Panc1 (cell line): ENCODE results near the gene KDM2B. TPM values are rescaled to one million over a fixed set of nuclear protein-coding genes. Genes with fewer than 3 reads are reported as not detected.

Source experiments
- ATAC-seq: fragments of 200-7000 bp; cut with Tn5 transposase; 2 replicates; pipeline ENCODE4 v1.9.1; 2020; ENCODE audit warnings: mild to moderate bottlenecking, moderate library complexity
- BruUV-seq: library from RNA; stranded (reverse); fragments of 400-500 nt; replicated peaks from 2 replicates; lab custom pipeline; 2021; lab: Mats Ljungman, UMichigan
- CTCF ChIA-PET: fragments of 300-600 bp; sonication (Branson Sonifier 250); formaldehyde crosslinking; loops from one replicate; lab custom pipeline; 2022; ENCODE audit warnings: antibody characterized with exemption; lab: Charles Lee
- POLR2A ChIA-PET: fragments of 300-600 bp; sonication (Branson Sonifier 250); formaldehyde crosslinking; loops from one replicate; lab custom pipeline; 2022; ENCODE audit warnings: antibody characterized with exemption; lab: Charles Lee
- DNase-seq: peaks from one replicate; pipeline ENCODE4 v3.0.0-alpha.2; 2010; ENCODE audit warnings: low read depth, low spot score
- H3K27ac ChIP-seq: 2 replicates; pipeline ENCODE4 v1.5.1; 2011; ENCODE audit warnings: mild to moderate bottlenecking, low read length, inconsistent platforms
- H3K27me3 ChIP-seq: fragments of 200-500 bp; sonication (Bioruptor generic); 2 replicates; pipeline ENCODE4 v1.6.0; 2014; ENCODE audit warnings: low read length, inconsistent platforms; ENCODE audit not compliant: control insufficient read depth, insufficient read depth
- H3K36me3 ChIP-seq: fragments of 200-500 bp; sonication (Bioruptor generic); 2 replicates; pipeline ENCODE4 v1.5.1; 2014; ENCODE audit warnings: inconsistent platforms, mild to moderate bottlenecking, low read length, moderate library complexity; ENCODE audit not compliant: control insufficient read depth, insufficient read depth
- H3K4me1 ChIP-seq: 2 replicates; pipeline ENCODE4 v1.5.1; 2011; ENCODE audit warnings: inconsistent platforms, mild to moderate bottlenecking, low read length, moderate library complexity; ENCODE audit not compliant: control insufficient read depth, insufficient read depth
- H3K4me3 ChIP-seq, 2 experiments: 2 replicates each; pipeline ENCODE4 v1.5.1; 2011 to 2012; ENCODE audit warnings: low read depth in 2 of 2, low read length in 2 of 2, mild to moderate bottlenecking in 2 of 2, inconsistent platforms in 1 of 2, moderate library complexity in 1 of 2
- H3K9me3 ChIP-seq: fragments of 200-500 bp; sonication (Bioruptor generic); 2 replicates; pipeline ENCODE4 v1.5.1; 2014; ENCODE audit warnings: low read depth, mild to moderate bottlenecking, inconsistent platforms, low read length, moderate library complexity; ENCODE audit not compliant: control insufficient read depth, insufficient read depth
- POLR2AphosphoS5 ChIP-seq: IDR thresholded peaks from 2 replicates; pipeline ENCODE4 v1.6.1; 2012; ENCODE audit warnings: mild to moderate bottlenecking, low read depth, low read length, moderate library complexity
- SIN3A ChIP-seq: IDR thresholded peaks from 2 replicates; pipeline ENCODE4 v1.6.1; 2012; ENCODE audit warnings: low read depth, mild to moderate bottlenecking, low read length, moderate library complexity, borderline replicate concordance; ENCODE audit not compliant: insufficient read depth
- TCF7L2 ChIP-seq: IDR thresholded peaks from 2 replicates; pipeline ENCODE4 v1.6.1; 2011; ENCODE audit warnings: mild to moderate bottlenecking, low read depth, low read length, inconsistent platforms
- in situ Hi-C: cut with HindIII; loops from 2 replicates; pipeline ENCODE4 v1.10.0; 2016; ENCODE audit warnings: low sequenced_read_pairs, low pct_unique_long_range_greater_than_20kb
- intact Hi-C: fragments of 100-400 bp; cut with micrococcal nuclease; formaldehyde crosslinking; loops from one replicate; pipeline ENCODE4 v1.10.0; 2022; ENCODE audit not compliant: unreplicated experiment
- total RNA-seq: library from RNA; stranded (reverse); gene quantifications from one replicate; pipeline ENCODE4 v1.2.1, GENCODE V29; 2021; ENCODE audit not compliant: unreplicated experiment
- TF ChIP-seq, protein P1 (sequence below): fragments of 450-650 bp; IDR thresholded peaks from 2 replicates; pipeline ENCODE4 v1.5.1; 2017; ENCODE audit warnings: mild to moderate bottlenecking
- TF ChIP-seq, protein P2 (sequence below), 2 experiments: IDR thresholded peaks; 2 replicates each; pipeline ENCODE4 v1.6.1; 2011 to 2012; ENCODE audit warnings: low read depth in 2 of 2, control low read depth in 1 of 2, low read length in 1 of 2, mild to moderate bottlenecking in 1 of 2, moderate library complexity in 1 of 2; ENCODE audit not compliant: insufficient read depth in 1 of 2

Gene KDM2B
- total RNA-seq, 1 experiment from 2014 or later = 27.5 TPM

DNA sequence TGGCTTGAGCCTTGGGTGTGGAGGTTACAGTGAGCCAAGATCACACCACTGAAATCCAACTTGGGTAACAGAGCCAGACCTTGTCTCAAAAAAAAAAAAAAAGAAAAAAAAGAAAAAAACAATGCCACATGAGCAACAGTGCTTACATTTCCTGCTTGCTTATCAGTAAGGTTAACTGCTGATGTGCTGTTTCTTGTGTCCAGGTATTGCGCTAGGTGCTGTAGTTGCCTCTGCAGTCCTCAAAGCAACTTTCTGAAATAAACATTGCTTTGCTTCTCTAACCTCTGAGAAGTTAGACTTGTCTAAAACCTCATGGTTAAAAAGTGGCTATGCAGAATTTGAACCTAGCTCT is 156.2 kb downstream of the KDM2B start:
- Histone ChIP-seq H3K36me3 (peaks cover 15% of the 10 kb centered on the region), H3K9me3 (no peaks in the 10 kb centered on the region), H3K4me3 (no peak overlapping the region), H3K27ac (no peak overlapping the region), H3K27me3 (no peaks in the 10 kb centered on the region), H3K4me1 (no peaks in the 10 kb centered on the region)
- POLR2A ChIA-PET = no interaction called here
- in situ Hi-C loops (no loop called here), intact Hi-C loops (no loop called here)
- no peak for DNase-seq
- ATAC-seq = no peak
- CTCF ChIA-PET = interaction anchor here (0.6 kb wide), 1 partner anchor 85 kb away, joined by 6 read pairs; no protein-coding TSS in a partner anchor
- TF ChIP-seq POLR2AphosphoS5 = no peak
- no peak for TF ChIP-seq TCF7L2
- TF ChIP-seq SIN3A = no peak
- TF ChIP-seq, protein P1, sequence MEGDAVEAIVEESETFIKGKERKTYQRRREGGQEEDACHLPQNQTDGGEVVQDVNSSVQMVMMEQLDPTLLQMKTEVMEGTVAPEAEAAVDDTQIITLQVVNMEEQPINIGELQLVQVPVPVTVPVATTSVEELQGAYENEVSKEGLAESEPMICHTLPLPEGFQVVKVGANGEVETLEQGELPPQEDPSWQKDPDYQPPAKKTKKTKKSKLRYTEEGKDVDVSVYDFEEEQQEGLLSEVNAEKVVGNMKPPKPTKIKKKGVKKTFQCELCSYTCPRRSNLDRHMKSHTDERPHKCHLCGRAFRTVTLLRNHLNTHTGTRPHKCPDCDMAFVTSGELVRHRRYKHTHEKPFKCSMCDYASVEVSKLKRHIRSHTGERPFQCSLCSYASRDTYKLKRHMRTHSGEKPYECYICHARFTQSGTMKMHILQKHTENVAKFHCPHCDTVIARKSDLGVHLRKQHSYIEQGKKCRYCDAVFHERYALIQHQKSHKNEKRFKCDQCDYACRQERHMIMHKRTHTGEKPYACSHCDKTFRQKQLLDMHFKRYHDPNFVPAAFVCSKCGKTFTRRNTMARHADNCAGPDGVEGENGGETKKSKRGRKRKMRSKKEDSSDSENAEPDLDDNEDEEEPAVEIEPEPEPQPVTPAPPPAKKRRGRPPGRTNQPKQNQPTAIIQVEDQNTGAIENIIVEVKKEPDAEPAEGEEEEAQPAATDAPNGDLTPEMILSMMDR = no peak
- TF ChIP-seq, protein P2, sequence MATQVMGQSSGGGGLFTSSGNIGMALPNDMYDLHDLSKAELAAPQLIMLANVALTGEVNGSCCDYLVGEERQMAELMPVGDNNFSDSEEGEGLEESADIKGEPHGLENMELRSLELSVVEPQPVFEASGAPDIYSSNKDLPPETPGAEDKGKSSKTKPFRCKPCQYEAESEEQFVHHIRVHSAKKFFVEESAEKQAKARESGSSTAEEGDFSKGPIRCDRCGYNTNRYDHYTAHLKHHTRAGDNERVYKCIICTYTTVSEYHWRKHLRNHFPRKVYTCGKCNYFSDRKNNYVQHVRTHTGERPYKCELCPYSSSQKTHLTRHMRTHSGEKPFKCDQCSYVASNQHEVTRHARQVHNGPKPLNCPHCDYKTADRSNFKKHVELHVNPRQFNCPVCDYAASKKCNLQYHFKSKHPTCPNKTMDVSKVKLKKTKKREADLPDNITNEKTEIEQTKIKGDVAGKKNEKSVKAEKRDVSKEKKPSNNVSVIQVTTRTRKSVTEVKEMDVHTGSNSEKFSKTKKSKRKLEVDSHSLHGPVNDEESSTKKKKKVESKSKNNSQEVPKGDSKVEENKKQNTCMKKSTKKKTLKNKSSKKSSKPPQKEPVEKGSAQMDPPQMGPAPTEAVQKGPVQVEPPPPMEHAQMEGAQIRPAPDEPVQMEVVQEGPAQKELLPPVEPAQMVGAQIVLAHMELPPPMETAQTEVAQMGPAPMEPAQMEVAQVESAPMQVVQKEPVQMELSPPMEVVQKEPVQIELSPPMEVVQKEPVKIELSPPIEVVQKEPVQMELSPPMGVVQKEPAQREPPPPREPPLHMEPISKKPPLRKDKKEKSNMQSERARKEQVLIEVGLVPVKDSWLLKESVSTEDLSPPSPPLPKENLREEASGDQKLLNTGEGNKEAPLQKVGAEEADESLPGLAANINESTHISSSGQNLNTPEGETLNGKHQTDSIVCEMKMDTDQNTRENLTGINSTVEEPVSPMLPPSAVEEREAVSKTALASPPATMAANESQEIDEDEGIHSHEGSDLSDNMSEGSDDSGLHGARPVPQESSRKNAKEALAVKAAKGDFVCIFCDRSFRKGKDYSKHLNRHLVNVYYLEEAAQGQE (IDR thresholded peaks at IDR 0.05; ENCODE audit: insufficient read depth in 1 of 2, low read depth in 2 of 2, low read length in 1 of 2) = no peak
- no TSS peak for BruUV-seq

DNA sequence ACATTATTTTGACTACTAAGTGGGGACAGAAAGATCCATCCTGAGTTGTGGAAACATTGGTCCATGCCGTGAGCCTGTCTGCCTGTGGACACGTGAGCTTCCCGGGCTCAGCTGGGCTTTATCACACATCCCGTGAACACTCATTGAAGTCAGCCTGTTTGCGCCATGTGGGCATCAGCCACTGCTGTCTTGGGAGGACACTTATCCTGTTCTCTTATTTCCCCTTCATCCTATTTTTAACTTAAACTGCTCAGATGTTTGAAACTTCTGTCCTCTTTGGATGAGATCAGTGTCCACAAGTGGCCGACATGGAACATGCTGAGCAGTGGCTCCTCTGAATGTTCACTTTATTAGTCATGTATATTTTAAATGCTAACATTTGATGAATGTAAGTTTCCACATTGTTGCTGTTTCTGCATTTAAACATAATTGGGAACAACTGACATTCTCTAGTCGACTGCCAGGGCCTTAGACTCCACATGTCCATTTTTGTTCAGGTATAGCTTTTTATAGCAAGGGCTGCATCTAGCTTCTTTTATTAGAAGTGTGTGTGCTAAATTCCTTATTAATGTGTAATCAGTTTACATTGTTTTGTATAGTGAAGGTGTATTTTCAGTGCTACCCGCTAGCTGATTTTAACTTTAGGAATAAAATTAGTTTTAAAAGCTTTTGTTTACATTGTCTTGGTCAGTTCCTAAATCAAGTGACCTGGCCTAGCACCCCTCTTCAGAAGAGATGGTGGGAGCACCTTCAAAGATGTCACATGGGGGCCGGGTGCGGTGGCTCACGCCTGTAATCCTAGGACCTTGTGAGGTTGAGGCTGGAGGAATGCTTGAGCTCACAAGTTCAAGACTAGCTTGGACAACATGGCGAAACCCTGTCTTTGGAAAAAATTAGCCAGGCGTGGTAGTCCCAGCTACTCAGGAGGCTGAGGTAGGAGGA is 156.9 kb downstream of the KDM2B start:
- intact Hi-C loops (no loop called here), in situ Hi-C loops (no loop called here)
- Histone ChIP-seq H3K4me3 (no peak overlapping the region), H3K27me3 (no peaks in the 10 kb centered on the region), H3K9me3 (no peaks in the 10 kb centered on the region), H3K27ac (no peak overlapping the region), H3K4me1 (no peaks in the 10 kb centered on the region), H3K36me3 (peaks cover 11% of the 10 kb centered on the region)
- ChIA-PET CTCF (interaction anchor here (1.1 kb wide), 1 partner anchor 19 kb away, joined by 8 read pairs; no protein-coding TSS in a partner anchor), POLR2A (no interaction called here)
- TF ChIP-seq, protein P2 (IDR thresholded peaks at IDR 0.05; ENCODE audit: insufficient read depth in 1 of 2, low read depth in 2 of 2, low read length in 1 of 2) = no peak
- TF ChIP-seq POLR2AphosphoS5 = 0 out of 2 replicates have a peak, but pooled peaks have one; percentile 18
- TF ChIP-seq, protein P1 = no peak
- ATAC-seq (no peak), DNase-seq (no peak)
- BruUV-seq = TSS peak; percentile 22
